Mesodermal cell (in vitro differentiated cells): ENCODE measurements around the gene GRM1.

Experiments
- H3K27ac ChIP-seq: 2 replicates; pipeline ENCODE4 v1.7.0; 2013; ENCODE audit warnings: mild to moderate bottlenecking, low read depth, low read length, moderate library complexity; ENCODE audit not compliant: severe bottlenecking
- H3K36me3 ChIP-seq: 2 replicates; pipeline ENCODE4 v1.7.1; 2013; ENCODE audit warnings: mild to moderate bottlenecking, low read length, moderate library complexity; ENCODE audit not compliant: control insufficient read depth, insufficient read depth
- H3K4me1 ChIP-seq: one replicate; pipeline ENCODE4 v1.7.1; 2013; ENCODE audit warnings: mild to moderate bottlenecking, low read length; ENCODE audit not compliant: insufficient read depth, control insufficient read depth, poor library complexity, severe bottlenecking
- H3K4me3 ChIP-seq: 2 replicates; pipeline ENCODE4 v1.7.0; 2013; ENCODE audit warnings: low read length, control low read depth, mild to moderate bottlenecking; ENCODE audit not compliant: insufficient read depth, poor library complexity, severe bottlenecking; ENCODE audit errors: extremely low read depth
- H3K9me3 ChIP-seq: 2 replicates; pipeline ENCODE4 v1.7.1; 2013; ENCODE audit warnings: mild to moderate bottlenecking, low read length, moderate library complexity; ENCODE audit not compliant: control insufficient read depth
- WGBS, 2 experiments: methylation state at CpG; one replicate each; pipeline ENCODE4 v1.1.5; 2013; ENCODE audit warnings: missing lambda C conversion rate in 2 of 2; ENCODE audit not compliant: insufficient coverage in 2 of 2; 5-methylcytosine and 5-hydroxymethylcytosine counted together

The GRM1 gene

GRCh38 chr6:146441907-146442306 lies 413.0 kb downstream of the GRM1 start:
- no peaks in the 10 kb centered on the region for H3K36me3 ChIP-seq
- no peak overlapping the region for H3K27ac ChIP-seq
- no peaks in the 10 kb centered on the region for H3K9me3 ChIP-seq
- no CpG with 5 or more reads among the region's 2 CpGs for WGBS, 2 experiments
- H3K4me1 ChIP-seq = no peaks in the 10 kb centered on the region
- H3K4me3 ChIP-seq = no peak overlapping the region

DNA sequence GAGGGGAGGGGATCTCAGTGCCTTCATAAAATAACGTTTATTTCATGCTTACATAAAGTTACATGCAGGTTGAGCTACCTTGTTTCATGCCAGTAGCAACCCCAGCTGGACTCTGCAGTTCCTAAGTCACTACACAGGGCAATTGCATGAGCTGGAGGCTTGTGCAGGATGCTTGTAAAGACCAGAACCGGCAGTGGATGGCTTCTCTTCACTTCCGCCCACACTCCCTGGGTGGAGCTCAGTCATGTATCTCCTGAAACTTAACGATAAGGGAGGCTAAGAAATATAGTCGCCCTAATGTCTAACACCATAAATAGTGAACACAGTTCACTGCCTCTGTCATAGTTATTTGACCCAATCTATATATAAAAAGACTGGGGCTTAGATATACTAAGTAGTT lies 415.3 kb downstream of the GRM1 start:
- 50 to 86% methylated on average over 1 of the region's 5 CpGs for WGBS, 2 experiments
- no peaks in the 10 kb centered on the region for H3K9me3 ChIP-seq
- H3K27ac ChIP-seq = no peak overlapping the region
- H3K36me3 ChIP-seq = no peaks in the 10 kb centered on the region
- H3K4me1 ChIP-seq = no peaks in the 10 kb centered on the region
- H3K4me3 ChIP-seq = no peak overlapping the region

- no peak overlapping the region for H3K27ac ChIP-seq
- no peaks in the 10 kb centered on the region for H3K36me3 ChIP-seq
- WGBS, 2 experiments = 100% methylated on average over 1 of the region's 4 CpGs; no CpG with 5 or more reads in 1 of the 2 experiments
These were observed 416.4 kb downstream of the GRM1 start for GRCh38 chr6:146445233-146445632.

DNA sequence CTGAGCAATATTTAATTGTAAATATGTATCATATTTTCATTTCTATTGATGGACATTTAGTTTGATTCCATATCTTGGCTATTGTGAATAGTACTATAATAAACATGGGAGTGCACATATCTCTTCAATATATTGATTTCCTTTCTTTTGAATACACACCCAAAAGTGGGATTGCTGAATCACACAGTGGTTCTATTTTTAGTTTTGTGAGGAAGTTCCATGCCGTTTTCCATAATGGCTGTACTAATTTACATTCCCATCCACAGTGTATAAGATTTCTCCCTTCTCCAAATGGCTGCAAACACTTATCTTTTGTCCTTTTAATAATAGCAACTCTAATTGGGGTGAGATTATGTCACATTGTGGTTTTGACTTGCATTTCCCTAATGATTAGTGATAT lies 428.0 kb downstream of the GRM1 start:
- Histone ChIP-seq H3K36me3 (no peaks in the 10 kb centered on the region), H3K9me3 (peaks cover 4% of the 10 kb centered on the region), H3K27ac (no peak overlapping the region), H3K4me3 (no peak overlapping the region), H3K4me1 (no peaks in the 10 kb centered on the region)
- no CpG with 5 or more reads among the region's 1 CpG for WGBS, 2 experiments

More at GRCh38 chr6:146445233-146445632, 416.4 kb downstream of the GRM1 start:
- Histone ChIP-seq H3K4me3 (no peak overlapping the region), H3K9me3 (no peaks in the 10 kb centered on the region), H3K4me1 (no peaks in the 10 kb centered on the region)

GRCh38 chr6:146460941-146461340 lies 432.1 kb downstream of the GRM1 start:
- Histone ChIP-seq H3K4me1 (no peaks in the 10 kb centered on the region), H3K27ac (no peak overlapping the region), H3K4me3 (no peak overlapping the region), H3K36me3 (no peaks in the 10 kb centered on the region), H3K9me3 (peaks cover 4% of the 10 kb centered on the region)
- no CpG with 5 or more reads among the region's 1 CpG for WGBS, 2 experiments

GRCh38 chr6:146470091-146470770 lies 441.4 kb downstream of the GRM1 start:
- no peak overlapping the region for H3K27ac ChIP-seq
- no peaks in the 10 kb centered on the region for H3K4me1 ChIP-seq
- no peaks in the 10 kb centered on the region for H3K9me3 ChIP-seq
- 85 to 100% methylated on average over 2 of the region's 3 CpGs for WGBS, 2 experiments
- H3K4me3 ChIP-seq = no peak overlapping the region
- no peaks in the 10 kb centered on the region for H3K36me3 ChIP-seq

DNA sequence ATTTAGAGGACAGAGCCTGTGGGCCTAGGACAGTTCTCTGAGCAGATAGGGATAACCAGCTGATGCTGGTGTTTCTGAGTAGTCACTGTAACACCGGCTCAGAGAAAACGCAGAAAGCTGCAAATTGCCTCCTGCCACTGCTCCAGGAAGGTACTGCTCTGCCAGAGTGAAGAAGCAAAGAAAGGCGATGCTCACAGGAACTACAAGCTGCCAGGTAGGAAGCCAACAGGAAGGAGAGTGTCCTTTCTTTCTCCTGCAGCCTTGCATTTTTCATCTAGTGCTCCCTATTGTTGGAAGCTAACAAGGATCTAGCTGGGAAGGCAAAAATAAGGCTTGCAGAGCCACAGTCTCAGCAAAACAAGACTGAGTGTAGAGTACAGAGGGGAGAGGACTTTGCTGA lies 444.1 kb downstream of the GRM1 start:
- no peaks in the 10 kb centered on the region for H3K4me1 ChIP-seq
- 76 to 90% methylated on average over 3 of the region's 3 CpGs for WGBS, 2 experiments
- no peak overlapping the region for H3K4me3 ChIP-seq
- H3K27ac ChIP-seq = no peak overlapping the region
- H3K9me3 ChIP-seq = no peaks in the 10 kb centered on the region
- no peaks in the 10 kb centered on the region for H3K36me3 ChIP-seq

DNA sequence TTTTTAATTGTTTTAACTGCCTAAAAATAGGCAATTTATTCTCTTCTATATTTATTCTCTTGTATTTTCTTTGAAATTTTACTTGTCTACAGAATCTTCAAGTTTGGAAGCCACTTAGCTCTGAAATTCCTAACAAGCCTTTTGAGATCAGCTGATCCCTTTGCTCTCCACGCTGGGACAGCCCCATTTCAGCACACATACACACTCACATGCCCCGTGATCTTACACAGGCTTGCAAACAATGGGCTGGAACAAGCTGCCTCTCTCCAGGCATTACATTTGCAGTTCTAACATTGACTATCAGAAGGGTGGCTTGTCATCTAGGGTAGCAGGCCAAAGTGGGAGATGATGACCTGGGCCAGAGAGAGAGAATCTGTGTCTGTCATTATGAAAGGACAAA lies 452.7 kb downstream of the GRM1 start:
- H3K4me3 ChIP-seq = no peak overlapping the region

GRCh38 chr6:146484411-146484810 lies 455.5 kb downstream of the GRM1 start:
- no peak overlapping the region for H3K4me3 ChIP-seq
- no peaks in the 10 kb centered on the region for H3K36me3 ChIP-seq
- H3K27ac ChIP-seq = no peak overlapping the region
- peaks cover 3% of the 10 kb centered on the region for H3K9me3 ChIP-seq
- H3K4me1 ChIP-seq = no peaks in the 10 kb centered on the region
- WGBS, 2 experiments = 78 to 100% methylated on average over 2 to 3 of the region's 3 CpGs

More for the DNA sequence above, 452.7 kb downstream of the GRM1 start:
- WGBS, 2 experiments = 83% methylated on average over 1 of the region's 2 CpGs; no CpG with 5 or more reads in 1 of the 2 experiments
- peaks cover 4% of the 10 kb centered on the region for H3K9me3 ChIP-seq
- no peaks in the 10 kb centered on the region for H3K4me1 ChIP-seq
- no peaks in the 10 kb centered on the region for H3K36me3 ChIP-seq
- H3K27ac ChIP-seq = no peak overlapping the region
